HG02759 (cell line): Measurements from ENCODE around the gene MED15.
"Not testable (repeated sequence)": the region's sequence is repeated elsewhere in the genome, so short reads cannot be mapped to it uniquely, and the experiment has no call there.

Source experiments
- ATAC-seq: cut with Tn5 transposase; IDR thresholded peaks from one replicate; pipeline ENCODE4 v1.9.1; 2021; ENCODE audit warnings: mild to moderate bottlenecking, moderate library complexity; ENCODE audit not compliant: unreplicated experiment

MED15 gene

GRCh38 chr22:20619045-20619892, 111.9 kb downstream of the MED15 start:
- no peak for ATAC-seq

- ATAC-seq, result not testable (repeated sequence)
These were observed 112.4 kb downstream of the MED15 start for GRCh38 chr22:20619893-20620194.

- ATAC-seq, result no peak
These were observed 113.8 kb downstream of the MED15 start for GRCh38 chr22:20621162-20621561.

- no peak for ATAC-seq
These were observed 115.4 kb downstream of the MED15 start for GRCh38 chr22:20622650-20623339.

- peak; percentile 74 for ATAC-seq
These were observed 116.8 kb downstream of the MED15 start for GRCh38 chr22:20624161-20624616.

GRCh38 chr22:20625270-20625669, 117.9 kb downstream of the MED15 start:
- ATAC-seq, result no peak

GRCh38 chr22:20626811-20627210, 119.4 kb downstream of the MED15 start:
- ATAC-seq, result no peak

- ATAC-seq, result no peak
These were observed 120.0 kb downstream of the MED15 start for GRCh38 chr22:20627432-20627831.

- ATAC-seq, result no peak
These were observed 120.9 kb downstream of the MED15 start for GRCh38 chr22:20628081-20628939.

- ATAC-seq, result no peak
These were observed 122.0 kb downstream of the MED15 start for GRCh38 chr22:20629401-20629800.

- ATAC-seq, result no peak
These were observed 123.6 kb downstream of the MED15 start for GRCh38 chr22:20630873-20631617.

- ATAC-seq, result no peak
These were observed 124.7 kb downstream of the MED15 start for GRCh38 chr22:20632082-20632481.

- no peak for ATAC-seq
These were observed 125.1 kb downstream of the MED15 start for GRCh38 chr22:20632518-20632917.

- no peak for ATAC-seq
These were observed 127.3 kb downstream of the MED15 start for GRCh38 chr22:20634560-20635226.

GRCh38 chr22:20635227-20635591, 127.8 kb downstream of the MED15 start:
- no peak for ATAC-seq

GRCh38 chr22:20636075-20636812, 128.8 kb downstream of the MED15 start:
- ATAC-seq, result no peak

GRCh38 chr22:20636945-20637344, 129.5 kb downstream of the MED15 start:
- no peak for ATAC-seq
